ENCODE measurements around the gene TMEM258. TPM values are rescaled to one million over a fixed set of nuclear protein-coding genes. Genes with fewer than 3 reads are reported as not detected.

TMEM258 gene
- polyA plus RNA-seq, 2 of the 4 experiments (the other 2 are of a cell fraction), result 257 to 280 TPM

- TF ChIP-seq POLR2A (IDR thresholded peaks at IDR 0.05; ENCODE audit: low read length) (peak; percentile 98), HOXB13 (CRISPR knock-in tag; IDR thresholded peaks at IDR 0.05; ENCODE audit: low read depth) (no peak), EP300 (IDR thresholded peaks at IDR 0.05) (peak in 1 of 2 experiments; percentile 46; a peak in 1 of 5 replicates), JUN (IDR thresholded peaks at IDR 0.05) (peak; percentile 59 to 85; a peak in 4 of 5 replicates), TFCP2L1 (CRISPR knock-in tag; IDR thresholded peaks at IDR 0.05) (peak; percentile 86), SMC3 (IDR thresholded peaks at IDR 0.05) (0 out of 3 replicates have a peak, but pooled peaks have one; percentile 21), FOXS1 (CRISPR knock-in tag; IDR thresholded peaks at IDR 0.05) (no peak)
- TF ChIP-seq, protein P1, sequence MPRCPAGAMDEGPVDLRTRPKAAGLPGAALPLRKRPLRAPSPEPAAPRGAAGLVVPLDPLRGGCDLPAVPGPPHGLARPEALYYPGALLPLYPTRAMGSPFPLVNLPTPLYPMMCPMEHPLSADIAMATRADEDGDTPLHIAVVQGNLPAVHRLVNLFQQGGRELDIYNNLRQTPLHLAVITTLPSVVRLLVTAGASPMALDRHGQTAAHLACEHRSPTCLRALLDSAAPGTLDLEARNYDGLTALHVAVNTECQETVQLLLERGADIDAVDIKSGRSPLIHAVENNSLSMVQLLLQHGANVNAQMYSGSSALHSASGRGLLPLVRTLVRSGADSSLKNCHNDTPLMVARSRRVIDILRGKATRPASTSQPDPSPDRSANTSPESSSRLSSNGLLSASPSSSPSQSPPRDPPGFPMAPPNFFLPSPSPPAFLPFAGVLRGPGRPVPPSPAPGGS (IDR thresholded peaks at IDR 0.05), result peak; percentile 28; the same call in 1 of the 3 replicates
- TF ChIP-seq, protein P2, sequence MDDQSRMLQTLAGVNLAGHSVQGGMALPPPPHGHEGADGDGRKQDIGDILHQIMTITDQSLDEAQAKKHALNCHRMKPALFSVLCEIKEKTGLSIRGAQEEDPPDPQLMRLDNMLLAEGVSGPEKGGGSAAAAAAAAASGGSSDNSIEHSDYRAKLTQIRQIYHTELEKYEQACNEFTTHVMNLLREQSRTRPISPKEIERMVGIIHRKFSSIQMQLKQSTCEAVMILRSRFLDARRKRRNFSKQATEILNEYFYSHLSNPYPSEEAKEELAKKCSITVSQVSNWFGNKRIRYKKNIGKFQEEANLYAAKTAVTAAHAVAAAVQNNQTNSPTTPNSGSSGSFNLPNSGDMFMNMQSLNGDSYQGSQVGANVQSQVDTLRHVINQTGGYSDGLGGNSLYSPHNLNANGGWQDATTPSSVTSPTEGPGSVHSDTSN (IDR thresholded peaks at IDR 0.05), result peak; percentile 73
- TF ChIP-seq, protein P3, sequence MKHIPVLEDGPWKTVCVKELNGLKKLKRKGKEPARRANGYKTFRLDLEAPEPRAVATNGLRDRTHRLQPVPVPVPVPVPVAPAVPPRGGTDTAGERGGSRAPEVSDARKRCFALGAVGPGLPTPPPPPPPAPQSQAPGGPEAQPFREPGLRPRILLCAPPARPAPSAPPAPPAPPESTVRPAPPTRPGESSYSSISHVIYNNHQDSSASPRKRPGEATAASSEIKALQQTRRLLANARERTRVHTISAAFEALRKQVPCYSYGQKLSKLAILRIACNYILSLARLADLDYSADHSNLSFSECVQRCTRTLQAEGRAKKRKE (CRISPR knock-in tag; IDR thresholded peaks at IDR 0.05; ENCODE audit: low read depth), result peak; percentile 80
These were observed 35.4 kb upstream of the TMEM258 start, which contains the start of gene FADS2 (continued) for GRCh38 chr11:61827571-61828378.

GRCh38 chr11:61826930-61827570 lies 34.7 kb upstream of the TMEM258 start:
- ATAC-seq (no peak; a peak in 1 of 6 replicates), FAIRE-seq (no peak), DNase-seq (ENCODE audit: low read depth in 1 of 2, low spot score in 1 of 2) (no peak)
- Histone ChIP-seq H3K4me3 (peak overlapping the region; percentile 100), H3K27ac (peak overlapping the region; percentile 96 to 100), H3K4me1 (peaks cover 36% of the 10 kb centered on the region), H3K9me3 (no peaks in the 10 kb centered on the region), H3K4me2 (peak overlapping the region; percentile 100)
- TF ChIP-seq ESRRA (IDR thresholded peaks at IDR 0.05; ENCODE audit: borderline replicate concordance, low read length) (no peak), JUNB (IDR thresholded peaks at IDR 0.05) (no peak), POLR2A (IDR thresholded peaks at IDR 0.05; ENCODE audit: low read length) (0 out of 2 replicates have a peak, but pooled peaks have one; percentile 22), HOXB13 (CRISPR knock-in tag; IDR thresholded peaks at IDR 0.05; ENCODE audit: low read depth) (no peak), HOXA7 (CRISPR knock-in tag; IDR thresholded peaks at IDR 0.05) (0 out of 2 replicates have a peak, but pooled peaks have one; percentile 41)
- 68% methylated on average over 22 of the region's 23 CpGs for WGBS (ENCODE audit: missing lambda C conversion rate)
- ChIA-PET CTCF (interaction anchor here (0.7 to 5.6 kb wide), 4 partner anchors 9 to 72 kb away, joined by 3 to 51 read pairs (median 12); no protein-coding TSS in a partner anchor), POLR2A (interaction anchor here (1.1 to 3.7 kb wide), 2 partner anchors 10 to 43 kb away, joined by 4 to 71 read pairs; partner anchors contain the start of gene FADS1)

GRCh38 chr11:61820174-61820573 lies 27.8 kb upstream of the TMEM258 start:
- WGBS (ENCODE audit: missing lambda C conversion rate), result 52% methylated on average over 2 of the region's 2 CpGs
- Histone ChIP-seq H3K4me3 (no peak overlapping the region), H3K4me1 (peaks cover 37% of the 10 kb centered on the region), H3K4me2 (peak overlapping the region; percentile 58), H3K27ac (peak overlapping the region; percentile 83 to 85), H3K9me3 (no peaks in the 10 kb centered on the region)
- CTCF ChIA-PET, result interaction anchor here (1.1 to 4.3 kb wide), 6 partner anchors 8 to 288 kb away, joined by 3 to 33 read pairs (median 6); partner anchors contain the start of gene FADS2
- no peak for FAIRE-seq
- ATAC-seq, result no peak
- POLR2A ChIA-PET, result no interaction called here
- TF ChIP-seq NFE2L2 (conservative IDR thresholded peaks at IDR 0.05; ENCODE audit: low read length) (peak; percentile 67), FOSL2 (IDR thresholded peaks at IDR 0.05) (no peak), FOSL2 (CRISPR knock-in tag; IDR thresholded peaks at IDR 0.05) (peak; percentile 64), MAFK (IDR thresholded peaks at IDR 0.05; ENCODE audit: partially characterized antibody) (peak; percentile 93)
- TF ChIP-seq, protein P4, sequence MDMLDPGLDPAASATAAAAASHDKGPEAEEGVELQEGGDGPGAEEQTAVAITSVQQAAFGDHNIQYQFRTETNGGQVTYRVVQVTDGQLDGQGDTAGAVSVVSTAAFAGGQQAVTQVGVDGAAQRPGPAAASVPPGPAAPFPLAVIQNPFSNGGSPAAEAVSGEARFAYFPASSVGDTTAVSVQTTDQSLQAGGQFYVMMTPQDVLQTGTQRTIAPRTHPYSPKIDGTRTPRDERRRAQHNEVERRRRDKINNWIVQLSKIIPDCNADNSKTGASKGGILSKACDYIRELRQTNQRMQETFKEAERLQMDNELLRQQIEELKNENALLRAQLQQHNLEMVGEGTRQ (IDR thresholded peaks at IDR 0.05), result no peak
- DNase-seq (ENCODE audit: low read depth in 1 of 2, low spot score in 1 of 2), result peak; percentile 55 to 66

Measured in A549 (cell line).